ENCODE measurements around the gene DMRTC2. TPM values are rescaled to one million over a fixed set of nuclear protein-coding genes. Genes with fewer than 3 reads are reported as not detected.

Gene DMRTC2
- total and polyA plus RNA-seq, 2 of the 13 experiments (the other 11 are each of a cell fraction or from before 2014, with no cell fraction given), result not detected

DNA sequence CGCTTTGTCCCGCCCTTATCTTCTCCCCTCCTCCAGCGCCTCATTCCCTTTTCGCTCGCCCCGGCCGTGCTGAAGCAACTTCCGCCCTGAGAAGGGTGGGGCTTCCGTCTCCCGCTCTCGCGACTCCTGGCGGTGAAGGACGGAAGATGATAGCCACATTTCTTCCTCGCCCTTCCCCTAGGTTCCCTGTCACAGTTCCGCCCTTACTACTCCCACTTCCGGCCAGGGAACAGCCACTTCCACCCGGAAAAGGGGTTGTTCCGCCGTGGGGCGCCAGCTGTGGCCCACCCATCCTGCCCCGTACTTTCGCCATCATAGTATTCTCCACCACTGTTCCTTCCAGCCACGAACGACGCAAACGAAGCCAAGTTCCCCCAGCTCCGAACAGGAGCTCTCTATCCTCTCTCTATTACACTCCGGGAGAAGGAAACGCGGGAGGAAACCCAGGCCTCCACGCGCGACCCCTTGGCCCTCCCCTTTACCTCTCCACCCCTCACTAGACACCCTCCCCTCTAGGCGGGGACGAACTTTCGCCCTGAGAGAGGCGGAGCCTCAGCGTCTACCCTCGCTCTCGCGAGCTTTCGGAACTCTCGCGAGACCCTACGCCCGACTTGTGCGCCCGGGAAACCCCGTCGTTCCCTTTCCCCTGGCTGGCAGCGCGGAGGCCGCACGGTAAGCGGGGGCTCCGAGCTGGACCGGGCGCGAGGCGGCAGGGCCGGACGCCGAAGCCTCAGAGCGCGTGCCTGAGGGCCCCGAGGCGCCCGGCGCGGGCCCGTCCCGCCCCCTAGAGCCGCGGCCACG, 15.0 kb downstream of the DMRTC2 start, which contains the start of gene RPS19 (continued):
- TF ChIP-seq SCMH1 (CRISPR knock-in tag; IDR thresholded peaks at IDR 0.05; ENCODE audit: borderline replicate concordance) (no peak), PTBP1 (IDR thresholded peaks at IDR 0.05; ENCODE audit: low read depth, low read length, poor library complexity, severe bottlenecking) (no peak), SIX1 (CRISPR knock-in tag; IDR thresholded peaks at IDR 0.05; ENCODE audit: borderline replicate concordance) (0 out of 2 replicates have a peak, but pooled peaks have one; percentile 8), PPARG (CRISPR knock-in tag; conservative IDR thresholded peaks at IDR 0.05) (peak; percentile 73), FIP1L1 (IDR thresholded peaks at IDR 0.05; ENCODE audit: borderline replicate concordance, insufficient read depth, low read depth, low read length) (0 out of 2 replicates have a peak, but pooled peaks have one; percentile 24), CENPX (CRISPR knock-in tag; IDR thresholded peaks at IDR 0.05) (no peak), ZBTB3 (CRISPR knock-in tag; IDR thresholded peaks at IDR 0.05; ENCODE audit: borderline replicate concordance, low read depth) (no peak), FOSL1 (CRISPR knock-in tag; IDR thresholded peaks at IDR 0.05; ENCODE audit: borderline replicate concordance) (no peak), ZNF660 (CRISPR knock-in tag; IDR thresholded peaks at IDR 0.05; ENCODE audit: borderline replicate concordance, low read depth) (no peak), ZBTB20 (CRISPR knock-in tag; IDR thresholded peaks at IDR 0.05; ENCODE audit: borderline replicate concordance, low read depth) (peak; percentile 26; the same call in 1 of the 2 replicates), ZNF775 (CRISPR knock-in tag; IDR thresholded peaks at IDR 0.05; ENCODE audit: borderline replicate concordance) (no peak; the same call in 1 of the 2 replicates), ZC3H13 (CRISPR knock-in tag; IDR thresholded peaks at IDR 0.05) (no peak), MEF2D (CRISPR knock-in tag; IDR thresholded peaks at IDR 0.05) (peak; percentile 75; the same call in 1 of the 2 replicates), ZNF678 (CRISPR knock-in tag; IDR thresholded peaks at IDR 0.05) (0 out of 2 replicates have a peak, but pooled peaks have one; percentile 87), ZFAT (CRISPR knock-in tag; conservative IDR thresholded peaks at IDR 0.05) (no peak; the same call in 1 of the 2 replicates), ZNF234 (CRISPR knock-in tag; conservative IDR thresholded peaks at IDR 0.05) (no peak), CBX1 (IDR thresholded peaks at IDR 0.05; ENCODE audit: low read depth) (no peak), TOPORS (CRISPR knock-in tag; IDR thresholded peaks at IDR 0.05) (peak; percentile 12; the same call in 1 of the 2 replicates), RFX1 (IDR thresholded peaks at IDR 0.05) (no peak)
- TF ChIP-seq, protein P1, sequence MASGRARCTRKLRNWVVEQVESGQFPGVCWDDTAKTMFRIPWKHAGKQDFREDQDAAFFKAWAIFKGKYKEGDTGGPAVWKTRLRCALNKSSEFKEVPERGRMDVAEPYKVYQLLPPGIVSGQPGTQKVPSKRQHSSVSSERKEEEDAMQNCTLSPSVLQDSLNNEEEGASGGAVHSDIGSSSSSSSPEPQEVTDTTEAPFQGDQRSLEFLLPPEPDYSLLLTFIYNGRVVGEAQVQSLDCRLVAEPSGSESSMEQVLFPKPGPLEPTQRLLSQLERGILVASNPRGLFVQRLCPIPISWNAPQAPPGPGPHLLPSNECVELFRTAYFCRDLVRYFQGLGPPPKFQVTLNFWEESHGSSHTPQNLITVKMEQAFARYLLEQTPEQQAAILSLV (CRISPR knock-in tag; IDR thresholded peaks at IDR 0.05; ENCODE audit: borderline replicate concordance), result peak; percentile 90
- TF ChIP-seq, protein P2, sequence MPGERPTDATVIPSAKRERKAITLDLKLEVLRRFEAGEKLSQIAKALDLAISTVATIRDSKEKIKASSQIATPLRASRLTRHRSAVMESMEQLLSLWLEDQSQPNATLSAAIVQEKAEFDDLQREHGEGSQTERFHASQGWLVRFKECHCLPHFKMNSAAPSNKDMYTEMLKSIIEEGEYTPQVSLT (CRISPR knock-in tag; IDR thresholded peaks at IDR 0.05; ENCODE audit: borderline replicate concordance, low read depth), result no peak
- TF ChIP-seq, protein P3, sequence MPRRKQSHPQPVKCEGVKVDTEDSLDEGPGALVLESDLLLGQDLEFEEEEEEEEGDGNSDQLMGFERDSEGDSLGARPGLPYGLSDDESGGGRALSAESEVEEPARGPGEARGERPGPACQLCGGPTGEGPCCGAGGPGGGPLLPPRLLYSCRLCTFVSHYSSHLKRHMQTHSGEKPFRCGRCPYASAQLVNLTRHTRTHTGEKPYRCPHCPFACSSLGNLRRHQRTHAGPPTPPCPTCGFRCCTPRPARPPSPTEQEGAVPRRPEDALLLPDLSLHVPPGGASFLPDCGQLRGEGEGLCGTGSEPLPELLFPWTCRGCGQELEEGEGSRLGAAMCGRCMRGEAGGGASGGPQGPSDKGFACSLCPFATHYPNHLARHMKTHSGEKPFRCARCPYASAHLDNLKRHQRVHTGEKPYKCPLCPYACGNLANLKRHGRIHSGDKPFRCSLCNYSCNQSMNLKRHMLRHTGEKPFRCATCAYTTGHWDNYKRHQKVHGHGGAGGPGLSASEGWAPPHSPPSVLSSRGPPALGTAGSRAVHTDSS (CRISPR knock-in tag; conservative IDR thresholded peaks at IDR 0.05), result no peak
- TF ChIP-seq, protein P4, sequence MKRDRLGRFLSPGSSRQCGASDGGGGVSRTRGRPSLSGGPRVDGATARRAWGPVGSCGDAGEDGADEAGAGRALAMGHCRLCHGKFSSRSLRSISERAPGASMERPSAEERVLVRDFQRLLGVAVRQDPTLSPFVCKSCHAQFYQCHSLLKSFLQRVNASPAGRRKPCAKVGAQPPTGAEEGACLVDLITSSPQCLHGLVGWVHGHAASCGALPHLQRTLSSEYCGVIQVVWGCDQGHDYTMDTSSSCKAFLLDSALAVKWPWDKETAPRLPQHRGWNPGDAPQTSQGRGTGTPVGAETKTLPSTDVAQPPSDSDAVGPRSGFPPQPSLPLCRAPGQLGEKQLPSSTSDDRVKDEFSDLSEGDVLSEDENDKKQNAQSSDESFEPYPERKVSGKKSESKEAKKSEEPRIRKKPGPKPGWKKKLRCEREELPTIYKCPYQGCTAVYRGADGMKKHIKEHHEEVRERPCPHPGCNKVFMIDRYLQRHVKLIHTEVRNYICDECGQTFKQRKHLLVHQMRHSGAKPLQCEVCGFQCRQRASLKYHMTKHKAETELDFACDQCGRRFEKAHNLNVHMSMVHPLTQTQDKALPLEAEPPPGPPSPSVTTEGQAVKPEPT (CRISPR knock-in tag; IDR thresholded peaks at IDR 0.05; ENCODE audit: low read depth), result no peak; the same call in none of the 2 replicates
